ENCODE data around the gene METTL26.
A peak's percentile ranks its signal among the peaks of the same experiment; 100 is the strongest.

The METTL26 gene

GRCh38 chr16:680967-681745 is 45.1 kb upstream of the METTL26 start:
- Histone ChIP-seq H3K4me1 (ENCODE audit: insufficient read depth, low read length, poor library complexity, severe bottlenecking) (peaks cover 4% of the 10 kb centered on the region), H3K4me3 (ENCODE audit: low read length, poor library complexity, severe bottlenecking) (peak overlapping the region; percentile 82), H3K9me3 (ENCODE audit: insufficient read depth, low read depth, low read length) (no peaks in the 10 kb centered on the region), H2AFZ (ENCODE audit: low read length) (no peak overlapping the region), H4K20me1 (ENCODE audit: insufficient read depth, low read length, poor library complexity, severe bottlenecking) (peaks cover 2% of the 10 kb centered on the region), H3K9ac (ENCODE audit: low read depth, low read length, poor library complexity, severe bottlenecking) (peak overlapping the region; percentile 76), H3K79me2 (ENCODE audit: insufficient read depth, low read length) (peaks cover 16% of the 10 kb centered on the region; the same call in 1 of the 2 replicates), H3K9me2 (replicated peaks; ENCODE audit: low read depth, low read length) (no peaks in the 10 kb centered on the region), H3F3A (ENCODE audit: low read depth) (no peaks in the 10 kb centered on the region), H3K27me3 (ENCODE audit: insufficient read depth, low read length, poor library complexity, severe bottlenecking) (no peaks in the 10 kb centered on the region), H3K36me3 (ENCODE audit: insufficient read depth, low read length) (no peaks in the 10 kb centered on the region), H3K4me2 (ENCODE audit: low read depth, low read length, poor library complexity, severe bottlenecking) (peak overlapping the region; percentile 73)
- TF ChIP-seq, protein P1, sequence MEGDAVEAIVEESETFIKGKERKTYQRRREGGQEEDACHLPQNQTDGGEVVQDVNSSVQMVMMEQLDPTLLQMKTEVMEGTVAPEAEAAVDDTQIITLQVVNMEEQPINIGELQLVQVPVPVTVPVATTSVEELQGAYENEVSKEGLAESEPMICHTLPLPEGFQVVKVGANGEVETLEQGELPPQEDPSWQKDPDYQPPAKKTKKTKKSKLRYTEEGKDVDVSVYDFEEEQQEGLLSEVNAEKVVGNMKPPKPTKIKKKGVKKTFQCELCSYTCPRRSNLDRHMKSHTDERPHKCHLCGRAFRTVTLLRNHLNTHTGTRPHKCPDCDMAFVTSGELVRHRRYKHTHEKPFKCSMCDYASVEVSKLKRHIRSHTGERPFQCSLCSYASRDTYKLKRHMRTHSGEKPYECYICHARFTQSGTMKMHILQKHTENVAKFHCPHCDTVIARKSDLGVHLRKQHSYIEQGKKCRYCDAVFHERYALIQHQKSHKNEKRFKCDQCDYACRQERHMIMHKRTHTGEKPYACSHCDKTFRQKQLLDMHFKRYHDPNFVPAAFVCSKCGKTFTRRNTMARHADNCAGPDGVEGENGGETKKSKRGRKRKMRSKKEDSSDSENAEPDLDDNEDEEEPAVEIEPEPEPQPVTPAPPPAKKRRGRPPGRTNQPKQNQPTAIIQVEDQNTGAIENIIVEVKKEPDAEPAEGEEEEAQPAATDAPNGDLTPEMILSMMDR (conservative IDR thresholded peaks at IDR 0.05; ENCODE audit: low read length), result no peak
- TF ChIP-seq EZH2phosphoT487 (IDR thresholded peaks at IDR 0.05; ENCODE audit: borderline replicate concordance), result no peak

GRCh38 chr16:680625-680945 is 44.5 kb upstream of the METTL26 start:
- Histone ChIP-seq H3K4me1 (ENCODE audit: insufficient read depth, low read length, poor library complexity, severe bottlenecking) (peaks cover 4% of the 10 kb centered on the region), H3K36me3 (ENCODE audit: insufficient read depth, low read length) (no peaks in the 10 kb centered on the region), H3K4me2 (ENCODE audit: low read depth, low read length, poor library complexity, severe bottlenecking) (peak overlapping the region; percentile 73), H3K27me3 (ENCODE audit: insufficient read depth, low read length, poor library complexity, severe bottlenecking) (no peaks in the 10 kb centered on the region), H2AFZ (ENCODE audit: low read length) (no peak overlapping the region), H3K4me3 (ENCODE audit: low read length, poor library complexity, severe bottlenecking) (peak overlapping the region; percentile 82), H3F3A (ENCODE audit: low read depth) (no peaks in the 10 kb centered on the region), H3K9ac (ENCODE audit: low read depth, low read length, poor library complexity, severe bottlenecking) (peak overlapping the region; percentile 76), H3K79me2 (ENCODE audit: insufficient read depth, low read length) (peaks cover 16% of the 10 kb centered on the region; the same call in 1 of the 2 replicates), H3K9me3 (ENCODE audit: insufficient read depth, low read depth, low read length) (no peaks in the 10 kb centered on the region), H3K9me2 (replicated peaks; ENCODE audit: low read depth, low read length) (no peaks in the 10 kb centered on the region), H4K20me1 (ENCODE audit: insufficient read depth, low read length, poor library complexity, severe bottlenecking) (peaks cover 2% of the 10 kb centered on the region)
- TF ChIP-seq EZH2phosphoT487 (IDR thresholded peaks at IDR 0.05; ENCODE audit: borderline replicate concordance), result no peak
- TF ChIP-seq, protein P1 (conservative IDR thresholded peaks at IDR 0.05; ENCODE audit: low read length), result no peak

GRCh38 chr16:679814-680624 is 43.9 kb upstream of the METTL26 start, which contains the start of gene STUB1:
Gene STUB1, plus strand, starts transcription at chr16:680410. Its CDS starts 116 bp downstream, at chr16:680526.
- H3F3A ChIP-seq (ENCODE audit: low read depth), result no peaks in the 10 kb centered on the region
- TF ChIP-seq EZH2phosphoT487 (IDR thresholded peaks at IDR 0.05; ENCODE audit: borderline replicate concordance), result no peak
- TF ChIP-seq, protein P1 (conservative IDR thresholded peaks at IDR 0.05; ENCODE audit: low read length), result no peak
- H3K4me2 ChIP-seq (ENCODE audit: low read depth, low read length, poor library complexity, severe bottlenecking), result peak within 1 kb of the TSS; percentile 73
- H3K79me2 ChIP-seq (ENCODE audit: insufficient read depth, low read length), result peaks cover 16% of the 10 kb centered on the region; the same call in 1 of the 2 replicates
- peaks cover 2% of the 10 kb centered on the region for H4K20me1 ChIP-seq (ENCODE audit: insufficient read depth, low read length, poor library complexity, severe bottlenecking)
- H3K4me1 ChIP-seq (ENCODE audit: insufficient read depth, low read length, poor library complexity, severe bottlenecking), result peaks cover 4% of the 10 kb centered on the region
- no peaks in the 10 kb centered on the region for H3K9me2 ChIP-seq (replicated peaks; ENCODE audit: low read depth, low read length)
- no peak within 1 kb of the TSS for H2AFZ ChIP-seq (ENCODE audit: low read length)
- H3K36me3 ChIP-seq (ENCODE audit: insufficient read depth, low read length), result no peaks in the 10 kb centered on the region
- no peaks in the 10 kb centered on the region for H3K27me3 ChIP-seq (ENCODE audit: insufficient read depth, low read length, poor library complexity, severe bottlenecking)
- no peaks in the 10 kb centered on the region for H3K9me3 ChIP-seq (ENCODE audit: insufficient read depth, low read depth, low read length)
- peak within 1 kb of the TSS; percentile 76 for H3K9ac ChIP-seq (ENCODE audit: low read depth, low read length, poor library complexity, severe bottlenecking)
- H3K4me3 ChIP-seq (ENCODE audit: low read length, poor library complexity, severe bottlenecking), result peak within 1 kb of the TSS; percentile 82

Data from Loucy (cell line).